Measurements from ENCODE around the gene KCNRG.

The KCNRG gene

DNA sequence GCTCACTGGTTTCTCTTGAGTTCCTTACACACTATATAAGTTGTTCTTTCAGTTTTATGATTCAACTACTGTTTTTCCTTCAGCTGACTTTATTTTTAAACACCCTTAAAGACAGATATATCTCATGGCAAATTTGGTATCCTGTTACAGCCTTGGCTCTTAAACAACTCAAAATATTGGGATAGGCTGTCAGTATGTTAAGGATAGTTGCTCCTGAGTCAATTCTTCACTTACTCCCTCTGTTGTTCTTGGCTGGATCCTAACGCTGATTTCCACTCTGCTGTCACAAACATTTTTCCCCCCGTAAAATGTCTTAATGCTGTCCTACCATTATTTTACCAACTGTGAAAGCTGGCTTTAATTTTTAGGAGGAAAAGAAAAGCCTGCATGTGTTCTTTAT is 1.2 kb downstream of the KCNRG start:
- TF ChIP-seq RARB (CRISPR knock-in tag; IDR thresholded peaks at IDR 0.05), result no peak
- TF ChIP-seq PATZ1 (CRISPR knock-in tag; IDR thresholded peaks at IDR 0.05; ENCODE audit: borderline replicate concordance), result no peak
- TF ChIP-seq ISL1 (CRISPR knock-in tag; IDR thresholded peaks at IDR 0.05), result no peak
- no peak for TF ChIP-seq TCF4 (CRISPR knock-in tag; IDR thresholded peaks at IDR 0.05; ENCODE audit: borderline replicate concordance)
- no peak for TF ChIP-seq TOX (CRISPR knock-in tag; IDR thresholded peaks at IDR 0.05; ENCODE audit: borderline replicate concordance)
- no peak for TF ChIP-seq OSR1 (CRISPR knock-in tag; IDR thresholded peaks at IDR 0.05)
- TF ChIP-seq CREB5 (CRISPR knock-in tag; IDR thresholded peaks at IDR 0.05; ENCODE audit: low read depth), result no peak
- TF ChIP-seq CSDC2 (CRISPR knock-in tag; IDR thresholded peaks at IDR 0.05), result no peak
- no peak for TF ChIP-seq BACH2 (CRISPR knock-in tag; IDR thresholded peaks at IDR 0.05; ENCODE audit: borderline replicate concordance)
- TF ChIP-seq ARNTL (CRISPR knock-in tag; IDR thresholded peaks at IDR 0.05; ENCODE audit: borderline replicate concordance, low read depth), result no peak
- no peak for TF ChIP-seq ZNF565 (CRISPR knock-in tag; conservative IDR thresholded peaks at IDR 0.05; ENCODE audit: low read depth)
- TF ChIP-seq, protein P1, sequence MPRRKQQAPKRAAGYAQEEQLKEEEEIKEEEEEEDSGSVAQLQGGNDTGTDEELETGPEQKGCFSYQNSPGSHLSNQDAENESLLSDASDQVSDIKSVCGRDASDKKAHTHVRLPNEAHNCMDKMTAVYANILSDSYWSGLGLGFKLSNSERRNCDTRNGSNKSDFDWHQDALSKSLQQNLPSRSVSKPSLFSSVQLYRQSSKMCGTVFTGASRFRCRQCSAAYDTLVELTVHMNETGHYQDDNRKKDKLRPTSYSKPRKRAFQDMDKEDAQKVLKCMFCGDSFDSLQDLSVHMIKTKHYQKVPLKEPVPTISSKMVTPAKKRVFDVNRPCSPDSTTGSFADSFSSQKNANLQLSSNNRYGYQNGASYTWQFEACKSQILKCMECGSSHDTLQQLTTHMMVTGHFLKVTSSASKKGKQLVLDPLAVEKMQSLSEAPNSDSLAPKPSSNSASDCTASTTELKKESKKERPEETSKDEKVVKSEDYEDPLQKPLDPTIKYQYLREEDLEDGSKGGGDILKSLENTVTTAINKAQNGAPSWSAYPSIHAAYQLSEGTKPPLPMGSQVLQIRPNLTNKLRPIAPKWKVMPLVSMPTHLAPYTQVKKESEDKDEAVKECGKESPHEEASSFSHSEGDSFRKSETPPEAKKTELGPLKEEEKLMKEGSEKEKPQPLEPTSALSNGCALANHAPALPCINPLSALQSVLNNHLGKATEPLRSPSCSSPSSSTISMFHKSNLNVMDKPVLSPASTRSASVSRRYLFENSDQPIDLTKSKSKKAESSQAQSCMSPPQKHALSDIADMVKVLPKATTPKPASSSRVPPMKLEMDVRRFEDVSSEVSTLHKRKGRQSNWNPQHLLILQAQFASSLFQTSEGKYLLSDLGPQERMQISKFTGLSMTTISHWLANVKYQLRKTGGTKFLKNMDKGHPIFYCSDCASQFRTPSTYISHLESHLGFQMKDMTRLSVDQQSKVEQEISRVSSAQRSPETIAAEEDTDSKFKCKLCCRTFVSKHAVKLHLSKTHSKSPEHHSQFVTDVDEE (CRISPR knock-in tag; IDR thresholded peaks at IDR 0.05), result no peak
- TF ChIP-seq ZNF8 (CRISPR knock-in tag; IDR thresholded peaks at IDR 0.05), result no peak
- no peak for TF ChIP-seq ZFP3 (CRISPR knock-in tag; IDR thresholded peaks at IDR 0.05)
- TF ChIP-seq ZC3H10 (CRISPR knock-in tag; IDR thresholded peaks at IDR 0.05), result no peak
- ATAC-seq, result peak; percentile 75

DNA sequence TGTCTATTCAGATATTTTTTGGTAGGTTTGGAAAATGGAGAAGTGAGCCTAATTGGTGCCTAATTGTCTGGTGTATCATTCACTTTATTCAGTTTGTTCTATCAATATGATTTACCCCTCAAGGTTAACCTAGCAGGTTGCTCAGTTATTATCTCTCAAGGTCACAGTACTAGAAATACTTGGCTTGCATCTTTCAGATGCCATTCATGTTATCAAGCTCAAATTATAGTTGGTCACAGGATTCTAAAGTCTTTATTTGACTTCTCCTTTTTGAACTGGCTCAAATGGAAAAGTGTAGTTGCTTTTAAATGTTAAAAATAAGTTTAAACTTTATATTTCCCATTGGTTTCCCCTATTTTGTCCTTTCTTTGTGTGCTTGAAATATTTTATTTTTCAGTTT is 2.6 kb downstream of the KCNRG start:
- TF ChIP-seq CREB5 (CRISPR knock-in tag; IDR thresholded peaks at IDR 0.05; ENCODE audit: low read depth), result no peak
- TF ChIP-seq ZFP3 (CRISPR knock-in tag; IDR thresholded peaks at IDR 0.05), result no peak
- TF ChIP-seq SNAI2 (CRISPR knock-in tag; IDR thresholded peaks at IDR 0.05), result no peak
- no peak for TF ChIP-seq PPARA (CRISPR knock-in tag; IDR thresholded peaks at IDR 0.05; ENCODE audit: borderline replicate concordance)
- no peak for TF ChIP-seq RARB (CRISPR knock-in tag; IDR thresholded peaks at IDR 0.05)
- TF ChIP-seq ESRRG (CRISPR knock-in tag; IDR thresholded peaks at IDR 0.05), result no peak
- TF ChIP-seq CSRNP3 (CRISPR knock-in tag; IDR thresholded peaks at IDR 0.05), result no peak
- TF ChIP-seq GLIS3 (CRISPR knock-in tag; IDR thresholded peaks at IDR 0.05), result no peak
- TF ChIP-seq BACH2 (CRISPR knock-in tag; IDR thresholded peaks at IDR 0.05; ENCODE audit: borderline replicate concordance), result no peak
- no peak for TF ChIP-seq PATZ1 (CRISPR knock-in tag; IDR thresholded peaks at IDR 0.05; ENCODE audit: borderline replicate concordance)
- TF ChIP-seq ZNF8 (CRISPR knock-in tag; IDR thresholded peaks at IDR 0.05), result no peak
- TF ChIP-seq, protein P2, sequence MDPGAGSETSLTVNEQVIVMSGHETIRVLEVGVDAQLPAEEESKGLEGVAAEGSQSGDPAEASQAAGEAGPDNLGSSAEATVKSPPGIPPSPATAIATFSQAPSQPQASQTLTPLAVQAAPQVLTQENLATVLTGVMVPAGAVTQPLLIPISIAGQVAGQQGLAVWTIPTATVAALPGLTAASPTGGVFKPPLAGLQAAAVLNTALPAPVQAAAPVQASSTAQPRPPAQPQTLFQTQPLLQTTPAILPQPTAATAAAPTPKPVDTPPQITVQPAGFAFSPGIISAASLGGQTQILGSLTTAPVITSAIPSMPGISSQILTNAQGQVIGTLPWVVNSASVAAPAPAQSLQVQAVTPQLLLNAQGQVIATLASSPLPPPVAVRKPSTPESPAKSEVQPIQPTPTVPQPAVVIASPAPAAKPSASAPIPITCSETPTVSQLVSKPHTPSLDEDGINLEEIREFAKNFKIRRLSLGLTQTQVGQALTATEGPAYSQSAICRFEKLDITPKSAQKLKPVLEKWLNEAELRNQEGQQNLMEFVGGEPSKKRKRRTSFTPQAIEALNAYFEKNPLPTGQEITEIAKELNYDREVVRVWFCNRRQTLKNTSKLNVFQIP (CRISPR knock-in tag; IDR thresholded peaks at IDR 0.05; ENCODE audit: borderline replicate concordance, low read depth), result no peak
- no peak for TF ChIP-seq ZNF565 (CRISPR knock-in tag; conservative IDR thresholded peaks at IDR 0.05; ENCODE audit: low read depth)
- no peak for TF ChIP-seq ZNF70 (CRISPR knock-in tag; IDR thresholded peaks at IDR 0.05)
- no peak for TF ChIP-seq ISL1 (CRISPR knock-in tag; IDR thresholded peaks at IDR 0.05)
- TF ChIP-seq ZFP30 (CRISPR knock-in tag; IDR thresholded peaks at IDR 0.05), result no peak
- no peak for TF ChIP-seq CSDC2 (CRISPR knock-in tag; IDR thresholded peaks at IDR 0.05)
- TF ChIP-seq TOX (CRISPR knock-in tag; IDR thresholded peaks at IDR 0.05; ENCODE audit: borderline replicate concordance), result no peak
- 0 out of 3 replicates have a peak, but pooled peaks have one; percentile 18 for ATAC-seq

All from SK-N-SH treated with all-trans-retinoic acid at 6 μM for 48 hours (cell line).